Stimulated activated CD4-positive, alpha-beta T cell treated with anti-CD3 and anti-CD28 coated beads, TNF-alpha, amount 100 ng/mL, for 4 hours (primary cell): Measurements from ENCODE around the gene POGLUT2.
"Not testable (repeated sequence)": the region's sequence is repeated elsewhere in the genome, so short reads cannot be mapped to it uniquely, and the experiment has no call there.

Experiments used
- DNase-seq, 3 experiments: peaks; one replicate each; pipeline ENCODE4 v3.0.0-alpha.2; 2020; ENCODE audit warnings: low read depth in 3 of 3

Gene POGLUT2

DNA sequence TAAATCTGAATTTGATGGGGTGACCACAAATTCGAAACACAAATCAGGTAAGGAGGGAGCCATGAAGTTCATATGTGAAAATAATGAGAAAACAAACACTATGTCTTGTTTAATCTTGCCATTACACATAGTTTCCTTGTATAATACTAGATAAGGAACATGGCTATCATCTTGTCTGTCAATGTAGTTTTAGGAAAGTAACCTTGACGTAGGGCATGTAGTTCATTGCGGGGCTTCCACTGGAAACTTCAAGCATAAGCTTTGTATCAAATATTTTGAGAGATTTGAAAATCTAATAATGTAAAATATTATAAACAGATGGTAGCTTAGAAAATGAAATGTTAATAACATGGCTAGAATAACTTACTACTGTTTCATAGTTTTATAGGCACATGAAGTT, 8.9 kb upstream of the POGLUT2 start:
- no peak for DNase-seq

DNA sequence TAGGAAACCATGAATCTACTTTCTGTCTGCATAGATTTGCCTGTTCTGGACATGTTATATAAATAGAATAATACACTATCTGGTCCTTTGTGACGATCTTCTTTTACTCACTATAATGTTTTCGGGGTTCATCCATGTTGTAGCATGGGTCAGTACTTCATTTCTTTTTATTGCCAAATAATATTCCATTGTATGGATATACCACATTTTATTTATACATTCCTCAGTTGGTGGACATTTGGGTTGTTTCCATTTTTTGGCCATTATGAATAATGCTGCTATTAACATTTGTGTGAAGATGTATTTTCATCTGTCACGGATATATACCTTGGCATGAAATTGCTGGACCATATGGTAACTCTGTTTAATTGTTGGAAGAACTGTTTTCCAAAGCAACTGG, 6.9 kb upstream of the POGLUT2 start:
- DNase-seq = no peak

DNA sequence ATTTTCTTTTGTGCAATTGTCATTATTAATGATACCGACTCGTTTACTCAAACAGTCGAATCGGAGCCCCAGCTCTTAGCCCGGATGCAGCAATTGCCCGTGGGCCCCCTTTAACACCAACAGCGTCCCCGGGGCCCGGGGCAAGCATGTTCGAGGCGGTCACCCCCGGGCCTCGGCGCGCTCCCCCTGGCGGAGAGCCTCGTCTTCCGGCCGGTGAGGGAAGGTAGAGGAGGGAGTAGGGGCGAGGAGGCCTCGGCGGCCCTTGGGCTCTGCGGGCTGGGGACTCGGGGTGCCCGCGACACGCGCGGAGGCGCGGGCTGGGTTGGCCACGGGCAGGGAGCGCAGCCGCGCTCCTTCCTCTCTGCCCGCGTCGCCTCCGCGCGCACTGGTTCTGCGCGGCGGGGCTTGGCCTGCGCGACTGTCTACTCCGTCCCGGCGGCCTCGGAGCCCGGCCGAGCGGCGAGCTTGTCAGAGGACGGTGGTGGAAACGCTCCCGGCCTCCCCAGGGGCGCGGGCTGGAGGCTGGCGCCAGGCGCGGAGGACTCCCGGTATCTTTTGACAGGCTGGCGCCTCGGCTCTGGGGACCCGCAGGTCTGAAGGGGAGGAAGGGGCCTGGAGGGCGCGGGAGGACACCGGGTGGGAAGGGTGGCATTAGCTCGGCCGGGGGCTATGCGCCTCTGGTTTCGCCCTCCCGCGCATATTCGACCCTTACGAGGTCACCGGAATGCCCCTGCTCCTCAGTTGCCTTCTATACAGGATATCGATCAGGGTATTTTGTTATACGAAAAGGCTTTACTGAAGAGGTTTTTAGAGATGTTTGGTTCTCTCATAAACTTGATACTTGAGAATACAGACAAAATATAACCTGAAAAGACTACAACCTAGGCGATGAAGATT, 1.6 kb upstream of the POGLUT2 start:
- peak; percentile 55 to 68 (median 65) for DNase-seq

DNA sequence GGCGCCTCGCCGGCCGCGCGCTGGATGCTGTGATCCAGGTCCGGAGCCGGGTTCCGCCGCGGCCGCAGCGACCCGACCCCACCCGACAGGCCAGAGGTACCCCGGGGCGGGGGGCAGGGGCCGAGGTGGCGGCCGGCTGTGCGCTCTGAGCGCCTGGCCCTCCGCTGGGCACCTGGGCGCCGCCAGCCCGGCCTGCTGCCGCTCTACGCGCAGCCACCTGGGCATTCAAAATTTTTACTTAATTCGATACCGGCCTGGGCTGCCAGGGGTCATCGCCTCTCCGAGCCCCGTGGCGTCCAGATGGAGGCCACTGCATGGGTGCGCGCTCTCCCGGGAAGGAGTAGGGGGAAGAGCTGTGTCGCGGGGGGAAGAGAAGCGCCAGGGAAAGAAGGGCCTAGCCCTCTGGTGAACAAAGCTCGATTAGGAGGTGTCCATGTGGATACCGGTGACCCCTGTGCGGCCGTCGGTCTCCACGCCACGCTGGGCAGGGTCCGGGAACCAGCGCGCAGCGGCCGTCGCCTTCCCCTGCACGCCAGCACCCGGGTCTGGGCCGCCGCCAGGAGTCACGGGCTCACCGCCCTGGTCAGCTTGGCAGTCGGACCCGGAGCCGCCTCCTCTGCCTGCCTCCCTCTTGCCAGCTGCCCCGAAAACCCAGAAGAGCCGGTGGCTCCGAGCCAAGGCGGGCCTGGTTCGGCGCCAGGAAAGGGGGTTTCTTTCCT, 809 bp upstream of the POGLUT2 start:
- peak in 1 of 3 experiments; percentile 12 for DNase-seq

DNA sequence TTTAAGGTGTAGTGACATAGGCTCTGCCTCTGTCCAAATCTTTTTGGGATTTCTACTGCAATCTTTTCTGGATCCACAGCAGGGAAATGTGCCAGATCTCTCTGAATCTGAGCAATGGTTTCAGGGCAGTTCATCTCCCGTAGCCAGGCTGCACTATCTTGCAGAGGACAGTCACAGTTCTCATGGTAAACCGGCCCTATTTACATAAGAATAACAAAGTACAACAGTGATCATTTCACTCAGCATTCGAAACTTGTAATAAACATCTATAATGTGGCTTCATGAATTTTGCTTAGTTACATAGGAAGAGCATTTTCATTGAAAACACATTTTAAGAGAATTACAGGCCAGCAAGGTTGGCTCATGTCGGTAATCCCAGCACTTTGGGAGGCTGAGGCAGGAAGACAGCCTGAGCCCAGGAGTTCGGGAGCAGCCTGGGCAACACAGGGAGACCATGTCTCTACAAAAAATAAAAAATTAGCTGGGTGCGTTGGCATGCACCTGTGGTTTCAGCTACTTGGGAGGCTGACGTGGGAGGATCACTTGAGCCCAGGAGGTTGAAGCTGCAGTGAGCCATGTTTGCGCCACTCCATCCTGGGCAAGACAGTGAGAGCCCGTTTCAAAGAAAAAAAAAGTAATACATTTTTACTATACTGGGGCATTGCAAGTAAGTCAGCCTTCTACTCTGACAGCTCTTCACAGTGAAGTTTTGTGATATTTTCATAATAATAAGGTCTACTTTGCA, 5.0 kb downstream of the POGLUT2 start:
- no peak for DNase-seq

DNA sequence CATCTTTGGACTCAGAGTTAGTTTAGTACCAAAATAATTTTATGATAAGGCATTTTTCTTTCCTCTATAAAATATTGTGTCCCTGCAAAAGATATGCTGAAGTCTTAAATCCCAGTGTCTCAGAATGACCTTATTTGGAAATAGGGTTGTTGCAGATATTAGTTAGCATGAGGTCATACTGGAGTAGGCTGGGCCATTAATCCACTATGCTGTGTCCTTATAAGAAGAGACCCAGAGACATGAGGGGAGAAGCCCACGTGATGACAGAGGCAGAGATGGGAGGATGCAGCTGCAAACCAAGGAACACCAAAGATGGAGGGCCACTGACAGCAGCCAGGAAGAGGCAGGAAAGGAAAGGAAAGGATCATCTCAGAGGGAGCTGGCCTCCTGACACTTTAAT, 6.4 kb downstream of the POGLUT2 start:
- DNase-seq = no peak

DNA sequence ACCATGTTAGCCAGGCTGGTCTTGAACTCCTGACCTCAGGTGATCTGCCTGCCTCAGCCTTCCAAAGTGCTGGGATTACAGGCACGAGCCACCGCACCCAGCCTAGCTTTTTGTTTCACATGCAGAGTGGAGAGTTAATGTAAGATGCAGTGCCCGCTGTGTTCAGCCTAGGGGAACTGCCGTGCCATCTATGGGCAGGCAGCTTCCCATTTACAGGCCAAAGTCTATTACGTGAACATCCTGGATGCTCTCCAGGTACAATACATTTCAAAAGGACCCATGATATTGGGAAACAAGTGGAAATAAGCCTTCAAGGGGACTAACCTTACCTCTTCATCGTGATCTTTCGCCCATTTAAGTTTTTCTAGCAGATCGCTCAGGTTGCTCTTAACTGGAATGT, 10.1 kb downstream of the POGLUT2 start:
- DNase-seq = no peak

DNA sequence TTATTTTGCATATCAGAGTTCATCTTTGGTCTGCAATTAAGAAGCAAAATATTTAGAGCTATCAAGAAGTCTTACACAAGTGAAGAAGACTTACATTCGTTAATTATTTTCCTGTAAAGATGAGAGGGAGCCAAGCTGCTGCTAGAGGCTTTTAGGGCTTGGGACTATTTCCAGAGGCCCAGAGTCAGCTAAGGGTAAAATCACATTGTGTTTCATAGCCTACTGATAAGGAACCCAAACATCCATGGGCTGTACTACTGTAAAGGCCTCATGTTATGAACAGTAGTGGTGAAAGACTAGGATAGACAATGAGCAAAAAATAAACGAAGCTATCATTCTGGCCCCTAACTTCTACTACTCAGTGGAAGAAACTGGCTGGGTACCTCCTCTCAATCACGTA, 14.3 kb downstream of the POGLUT2 start:
- no peak for DNase-seq

DNA sequence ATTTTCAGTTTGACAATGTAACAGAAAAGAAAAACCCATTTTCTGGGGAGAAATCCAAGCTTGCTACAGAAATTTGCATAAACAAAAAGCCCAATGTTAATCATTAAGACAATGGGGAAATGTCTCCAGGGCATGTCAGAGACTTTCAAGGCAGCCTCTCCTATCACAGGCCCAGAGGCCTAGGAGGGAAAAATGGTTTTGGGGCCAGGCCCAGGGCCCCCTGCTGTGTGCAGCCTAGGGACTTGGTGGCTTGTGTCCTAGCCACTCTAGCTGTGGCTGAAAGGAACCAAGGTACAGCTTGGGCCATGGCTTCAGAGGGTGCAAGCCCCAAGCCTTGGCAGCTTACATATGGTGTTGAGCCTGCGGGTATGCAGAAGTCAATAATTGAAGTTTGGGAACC, 17.2 kb downstream of the POGLUT2 start:
- DNase-seq = no peak

DNA sequence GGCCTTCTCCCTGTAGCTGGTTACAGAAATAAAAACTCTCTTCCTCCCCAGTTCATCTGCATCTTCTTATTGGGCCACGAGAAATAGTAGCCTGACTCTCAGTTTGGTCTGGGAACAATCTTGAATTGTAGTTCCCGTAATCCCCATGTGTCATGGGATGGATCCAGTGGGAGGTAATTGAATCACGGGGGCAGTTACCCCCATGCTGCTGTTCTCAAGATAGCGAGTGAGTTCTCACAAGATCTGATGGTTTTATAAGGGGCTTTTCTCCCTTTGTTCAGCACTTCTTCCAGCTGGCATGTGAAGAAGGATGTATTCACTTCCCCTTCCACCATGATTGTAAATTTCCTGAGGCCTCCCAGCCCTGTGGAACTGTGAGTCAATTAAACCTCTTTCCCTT, 18.1 kb downstream of the POGLUT2 start:
- DNase-seq = not testable (repeated sequence)

DNA sequence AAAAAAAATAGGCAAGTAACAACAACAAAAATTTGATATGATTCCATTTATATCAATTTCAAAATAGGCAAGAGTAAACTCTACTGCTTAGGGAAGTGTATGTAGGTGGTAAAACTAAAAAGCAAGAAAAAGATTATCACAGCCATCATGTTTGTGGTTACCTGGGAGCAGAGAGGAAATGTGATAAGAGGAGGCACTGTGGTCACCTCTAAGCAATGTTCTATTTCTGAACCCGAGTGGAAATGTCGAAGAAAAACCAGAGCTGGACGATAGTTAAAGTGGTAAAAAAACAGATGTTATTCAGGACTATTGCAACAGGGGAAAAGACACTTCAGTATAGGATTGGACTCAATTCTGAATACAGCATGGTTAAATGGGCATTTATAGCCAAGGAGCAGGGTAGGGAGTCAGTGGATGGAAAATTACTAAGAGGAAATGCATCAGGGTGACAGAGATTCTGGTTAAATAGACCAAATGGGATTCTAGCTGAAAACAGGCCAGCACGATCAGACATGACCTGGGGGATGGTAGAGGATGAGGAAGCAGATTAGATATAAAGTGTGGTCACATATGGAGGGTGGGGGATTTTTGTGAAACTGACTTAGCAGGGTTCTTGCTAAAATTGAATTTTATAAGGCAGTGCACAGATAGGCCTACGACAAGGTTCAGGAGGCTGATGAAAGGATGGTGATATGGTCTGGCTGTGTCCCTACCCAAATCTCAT, 19.2 kb downstream of the POGLUT2 start:
- DNase-seq = no peak

DNA sequence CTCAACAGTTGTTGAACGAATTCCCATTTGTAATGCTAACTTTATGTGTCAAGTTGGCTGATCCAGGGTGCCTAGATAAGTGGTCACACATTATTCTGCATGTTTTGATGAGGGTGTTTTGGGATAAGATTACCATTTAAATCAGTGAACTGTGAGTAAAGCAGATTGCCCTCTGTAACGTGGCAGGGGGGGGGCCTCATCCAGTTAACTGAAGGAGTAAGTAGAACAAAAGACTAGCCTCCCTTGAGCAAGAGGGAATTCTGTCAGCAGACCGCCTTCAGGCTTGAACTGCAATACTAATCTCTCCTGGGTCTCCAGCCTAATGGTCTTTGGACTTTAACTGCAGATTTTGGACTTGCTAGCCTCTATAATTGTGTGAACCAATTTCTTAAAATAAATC, 21.0 kb downstream of the POGLUT2 start:
- no peak for DNase-seq

DNA sequence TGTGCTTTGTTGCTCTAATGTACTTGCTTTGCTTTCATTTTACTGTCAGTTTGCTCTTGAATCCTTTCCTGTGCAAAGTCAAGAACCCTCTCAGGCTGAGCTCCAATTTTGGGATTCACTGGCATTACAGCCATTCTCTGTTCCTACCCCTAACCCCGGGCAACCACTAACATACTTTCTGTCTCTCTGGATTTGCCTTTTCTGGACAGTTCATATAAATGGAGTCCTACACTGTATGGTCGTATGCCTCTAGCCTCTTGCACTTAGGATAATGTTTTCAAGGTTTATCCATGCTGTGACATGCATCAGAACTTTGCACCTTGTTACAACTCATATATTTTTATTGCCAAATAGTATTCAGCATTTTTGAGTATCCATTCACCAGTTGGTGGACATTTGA, 22.5 kb downstream of the POGLUT2 start:
- no peak for DNase-seq

DNA sequence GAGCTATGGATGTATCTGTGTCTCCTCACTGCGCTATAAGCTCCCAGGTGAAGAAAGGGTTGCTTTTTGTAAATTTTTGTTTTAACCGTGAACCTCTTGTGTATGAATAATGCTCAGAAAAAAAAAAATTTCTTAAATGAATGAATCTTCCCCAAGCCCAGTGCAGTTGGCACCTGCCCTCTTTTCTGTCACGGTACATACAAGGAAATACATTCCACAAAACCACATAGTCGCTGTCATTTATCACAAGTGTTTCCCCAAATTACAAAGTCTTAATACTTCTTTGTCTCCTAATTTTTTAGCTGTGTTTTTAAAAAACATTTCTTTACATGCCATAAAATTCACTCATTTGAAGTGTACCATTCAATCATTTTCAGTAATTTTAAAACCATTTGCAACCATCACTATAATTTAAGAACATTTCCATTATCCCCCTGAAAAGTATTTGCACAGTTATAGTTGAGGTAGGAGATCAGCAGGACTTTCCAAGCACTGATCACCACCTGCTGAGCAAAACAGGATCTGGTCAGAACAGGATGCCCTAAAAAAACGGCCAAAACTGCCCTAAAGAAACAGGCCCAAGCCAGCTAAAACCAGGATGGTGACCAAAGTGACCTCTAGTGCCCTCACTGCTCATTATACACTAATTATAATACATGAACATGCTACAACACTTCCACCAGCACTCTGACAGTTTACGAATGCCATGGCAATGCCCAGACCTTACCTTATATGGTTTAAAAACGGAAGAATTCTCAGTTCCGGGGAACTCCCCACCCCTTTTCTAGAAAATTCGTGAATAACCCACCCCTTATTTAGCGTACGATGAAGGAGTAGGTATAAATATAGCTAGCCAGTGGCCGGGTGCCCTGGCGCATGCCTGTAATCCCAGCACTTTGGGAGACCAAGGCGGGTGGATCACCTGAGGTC, 23.9 kb downstream of the POGLUT2 start:
- no peak for DNase-seq

DNA sequence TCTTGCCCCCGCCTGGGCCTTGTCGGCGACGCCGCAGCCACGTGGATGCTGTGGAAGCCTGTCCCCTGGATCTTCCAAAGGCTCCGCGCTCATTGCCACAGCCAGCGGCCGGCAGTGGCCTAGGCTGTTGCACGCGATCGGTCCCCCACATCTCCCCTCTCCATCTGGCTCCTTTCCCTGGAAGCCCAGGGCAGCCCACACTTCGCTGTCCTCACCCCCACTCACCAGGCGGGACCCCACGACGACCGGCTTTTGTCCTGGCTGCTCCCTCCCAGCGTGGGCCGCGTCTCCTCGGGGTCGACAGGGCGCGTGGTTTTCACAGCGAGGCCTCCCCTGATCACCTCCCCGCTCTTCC, 24.6 kb downstream of the POGLUT2 start:
- no peak for DNase-seq

DNA sequence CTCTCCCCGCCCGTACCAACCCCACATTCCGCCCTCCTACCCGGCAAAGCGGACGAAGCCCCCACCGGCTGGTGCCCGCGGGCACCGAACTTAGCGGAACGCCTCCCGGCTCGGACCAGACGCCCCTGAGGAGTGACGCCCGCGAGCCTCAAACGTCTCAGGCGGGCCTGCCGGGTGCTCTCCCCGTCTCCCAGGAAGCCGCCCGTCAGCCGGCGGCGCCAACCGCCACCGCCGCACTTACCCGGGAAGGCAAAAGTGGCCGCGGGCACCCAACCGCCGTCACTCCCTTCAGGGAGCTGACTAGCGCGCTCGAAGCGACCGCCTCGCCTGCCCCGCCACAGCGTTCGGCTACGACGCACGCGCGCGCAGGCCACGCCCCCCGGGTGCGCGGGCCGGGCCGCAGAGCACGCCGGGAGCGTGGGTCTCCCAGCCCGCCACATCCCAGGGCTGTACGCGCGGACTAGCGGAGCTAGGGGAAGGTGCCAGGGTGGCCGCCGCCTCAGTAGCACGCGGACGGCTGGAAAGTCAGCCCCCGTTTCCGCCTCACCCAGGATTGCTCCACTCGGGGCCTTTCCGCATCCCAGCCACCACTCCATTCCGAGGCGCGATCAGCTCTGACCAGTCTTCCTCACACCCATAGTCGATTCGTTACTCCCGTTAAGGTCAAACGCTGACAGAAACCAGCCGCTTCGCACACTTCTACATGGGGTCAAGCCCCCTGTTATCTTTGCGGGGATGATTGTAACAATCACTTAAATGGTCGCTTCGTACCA, 25.1 kb downstream of the POGLUT2 start, which contains the start of gene TEX30:
TSS of gene TEX30 (minus strand) at position 346 of the 773 bp plus-strand sequence. CDS start 3,760 bp downstream, outside the sequence.
- peak; percentile 73 to 79 (median 78) for DNase-seq

DNA sequence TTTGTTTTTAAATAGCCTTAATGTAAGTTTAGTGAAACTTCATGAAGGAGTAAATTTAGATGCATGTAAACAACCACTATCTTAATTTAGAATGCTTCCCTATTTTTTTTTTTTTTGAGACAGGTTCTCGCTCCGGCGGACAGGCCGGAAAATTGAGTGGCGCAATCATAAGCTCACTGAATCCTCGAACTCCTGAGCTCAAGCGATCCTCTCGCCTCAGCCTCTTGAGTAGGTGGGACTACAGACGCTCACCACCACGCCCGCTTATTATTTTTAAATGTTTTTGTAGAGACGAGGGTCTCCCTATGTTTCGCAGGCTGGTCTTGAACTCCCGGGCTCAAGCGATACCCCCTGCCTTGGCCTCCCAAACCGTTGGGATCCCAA, 26.7 kb downstream of the POGLUT2 start:
- DNase-seq = no peak

DNA sequence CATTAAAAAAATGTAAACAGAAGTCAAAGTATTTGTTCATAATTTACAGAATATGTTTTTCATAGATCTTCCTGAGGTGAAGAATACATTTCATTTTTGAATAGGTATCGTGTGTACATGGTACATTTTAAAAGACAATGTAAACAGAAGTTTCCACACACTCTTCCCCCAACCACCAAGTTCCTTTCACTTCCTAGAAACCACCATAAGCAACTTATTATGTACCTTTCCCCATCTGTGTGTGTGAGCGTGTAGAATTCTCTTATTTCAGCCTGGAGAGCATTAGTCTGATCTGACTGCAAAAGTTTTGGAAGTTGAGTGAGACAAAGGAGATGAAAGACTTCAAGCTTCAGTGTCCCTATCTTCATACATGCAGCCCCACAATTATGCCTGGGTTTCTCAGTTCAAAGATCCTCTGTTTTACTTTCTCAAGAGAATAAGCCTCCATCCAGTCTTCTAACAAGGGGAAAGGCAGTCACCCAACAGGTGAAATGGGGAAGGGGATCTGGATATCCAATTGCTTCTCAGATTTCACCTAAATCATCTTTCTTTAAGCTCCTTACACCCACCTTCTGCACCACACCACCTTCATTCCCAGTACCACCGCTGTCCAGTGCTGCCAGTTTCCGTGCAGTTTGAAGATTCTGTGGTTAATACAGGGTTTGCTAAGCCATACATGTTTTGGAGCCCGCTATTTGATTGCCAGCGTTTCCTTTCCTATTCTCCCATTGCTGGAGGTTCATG, 27.3 kb downstream of the POGLUT2 start:
- no peak for DNase-seq

DNA sequence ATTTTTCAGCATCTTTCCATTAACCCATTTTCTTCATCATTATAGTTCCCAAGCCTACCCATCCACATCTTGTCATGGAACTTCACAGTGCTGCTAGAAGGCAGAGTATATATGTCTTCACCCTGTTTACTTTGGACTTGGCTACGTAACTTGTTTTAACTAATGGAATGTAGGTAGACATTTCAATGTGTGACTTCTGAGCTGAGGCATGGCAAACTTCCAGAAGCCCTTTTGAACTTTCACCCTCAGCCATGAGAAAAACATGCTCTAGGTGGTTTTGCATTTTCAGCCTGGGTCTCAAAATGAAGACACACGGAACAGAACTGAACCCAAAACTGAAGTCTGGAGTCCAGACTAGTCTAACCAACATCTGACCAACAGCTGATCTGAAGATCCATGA, 28.3 kb downstream of the POGLUT2 start:
- DNase-seq = no peak
